CD4-positive, alpha-beta T cell (primary cell): ENCODE data around the gene NXPE1. TPM values are rescaled to one million over a fixed set of nuclear protein-coding genes. Genes with fewer than 3 reads are reported as not detected.

Experiments
- ATAC-seq: fragments of 200-7000 bp; cut with Tn5 transposase; one replicate; pipeline ENCODE4 v1.10.0; 2022; ENCODE audit warnings: mild to moderate bottlenecking; ENCODE audit not compliant: poor library complexity
- CTCF ChIA-PET: fragments of 350-600 bp; sonication (Branson Sonifier 250); formaldehyde crosslinking; loops from one replicate; lab custom pipeline; 2021; ENCODE audit warnings: antibody characterized with exemption, inconsistent platforms; lab: Charles Lee
- POLR2A ChIA-PET: fragments of 350-600 bp; sonication (Branson Sonifier 250); formaldehyde crosslinking; loops from one replicate; lab custom pipeline; 2021; ENCODE audit warnings: antibody characterized with exemption, inconsistent platforms; lab: Charles Lee
- DNase-seq, 14 experiments: peaks; one replicate each; pipeline ENCODE4 v3.0.0-alpha.2; 2013 to 2020; ENCODE audit warnings: mixed read lengths in 2 of 14
- H3K27ac ChIP-seq, 2 donors: one replicate each; pipeline versions ENCODE4 v1.5.1 to v1.7.0; 2013; ENCODE audit warnings: low read length in 2 of 2, low read depth in 1 of 2, mild to moderate bottlenecking in 1 of 2
- H3K27me3 ChIP-seq, 2 experiments: 1 replicate in 1 of 2; 2 replicates in 1 of 2; pipeline versions ENCODE4 v1.6.1 to v1.7.0; 2013; ENCODE audit warnings: low read length in 2 of 2, control low read depth in 1 of 2, mild to moderate bottlenecking in 1 of 2, moderate library complexity in 1 of 2; ENCODE audit not compliant: insufficient read depth in 2 of 2, control insufficient read depth in 1 of 2
- H3K36me3 ChIP-seq: one replicate; pipeline ENCODE4 v1.6.1; 2013; ENCODE audit warnings: low read length, control low read depth; ENCODE audit not compliant: insufficient read depth
- H3K4me1 ChIP-seq: one replicate; pipeline ENCODE4 v1.6.1; 2013; ENCODE audit warnings: low read length, control low read depth; ENCODE audit not compliant: insufficient read depth
- H3K4me3 ChIP-seq: one replicate; pipeline ENCODE4 v1.5.1; 2013; ENCODE audit warnings: mild to moderate bottlenecking, low read length, moderate library complexity
- H3K9me3 ChIP-seq, 2 experiments: 1 replicate in 1 of 2; 2 replicates in 1 of 2; pipeline versions ENCODE4 v1.6.1 to v1.7.0; 2013; ENCODE audit warnings: low read length in 2 of 2, mild to moderate bottlenecking in 2 of 2, control low read depth in 1 of 2, moderate library complexity in 1 of 2; ENCODE audit not compliant: control insufficient read depth in 1 of 2, insufficient read depth in 1 of 2
- H3K27ac Mint-ChIP-seq: one replicate; pipeline ENCODE4 v1.8.0; 2020; ENCODE audit warnings: mixed read lengths
- H3K27me3 Mint-ChIP-seq: one replicate; pipeline ENCODE4 v1.8.0; 2021; ENCODE audit warnings: mixed read lengths
- H3K36me3 Mint-ChIP-seq: one replicate; pipeline ENCODE4 v1.8.0; 2021; ENCODE audit warnings: low read depth, mixed read lengths
- H3K4me1 Mint-ChIP-seq: one replicate; pipeline ENCODE4 v1.8.0; 2021; ENCODE audit warnings: low read depth, mixed read lengths
- H3K4me3 Mint-ChIP-seq: one replicate; pipeline ENCODE4 v1.8.0; 2020; ENCODE audit warnings: mild to moderate bottlenecking, mixed read lengths
- H3K9me3 Mint-ChIP-seq: one replicate; pipeline ENCODE4 v1.8.0; 2020; ENCODE audit warnings: mixed read lengths
- CTCF ChIP-seq: fragments of 200-600 bp; IDR thresholded peaks from one replicate; pipeline ENCODE4 v1.8.0; 2022; ENCODE audit warnings: antibody characterized with exemption, mild to moderate bottlenecking
- intact Hi-C, 2 experiments: fragments of 100-400 bp; cut with DNase I in 1 of 2; cut with micrococcal nuclease in 1 of 2; formaldehyde crosslinking; loops; one replicate each; pipeline versions ENCODE4 v1.15.1 to v1.9.0; 2023 to 2025; cut with DNase I, micrococcal nuclease
- total RNA-seq, 174 experiments: library from RNA in 2 of 174; stranded (reverse) in 2 of 174; gene quantifications; one replicate each; pipeline ENCODE4 v1.2.3 and lab custom pipeline; 2021 to 2026

The NXPE1 gene
- total RNA-seq, 2 experiments from 2014 or later, result not detected

- no peak for DNase-seq
- H3K27ac Mint-ChIP-seq, result no peak overlapping the region
- Histone ChIP-seq H3K27ac (no peak overlapping the region), H3K4me3 (no peak overlapping the region), H3K27me3 (peaks cover 0 to 7% of the 10 kb centered on the region in 2 experiments), H3K4me1 (no peaks in the 10 kb centered on the region), H3K9me3 (no peaks in the 10 kb centered on the region), H3K36me3 (no peaks in the 10 kb centered on the region)
- ChIA-PET CTCF (no interaction called here), POLR2A (no interaction called here)
- ATAC-seq, result no peak
- intact Hi-C loops, result no loop called here
- no peaks in the 10 kb centered on the region for H3K4me1 Mint-ChIP-seq
- H3K9me3 Mint-ChIP-seq, result peaks cover 12% of the 10 kb centered on the region
- TF ChIP-seq CTCF, result no peak
- no peaks in the 10 kb centered on the region for H3K36me3 Mint-ChIP-seq
- H3K4me3 Mint-ChIP-seq, result no peak overlapping the region
- H3K27me3 Mint-ChIP-seq, result peaks cover 8% of the 10 kb centered on the region
Measured at GRCh38 chr11:114571712-114572111, 12.0 kb upstream of the NXPE1 start.

GRCh38 chr11:114569801-114570200 lies 10.1 kb upstream of the NXPE1 start:
- Histone ChIP-seq H3K27me3 (peaks cover 0 to 7% of the 10 kb centered on the region in 2 experiments), H3K4me3 (no peak overlapping the region), H3K9me3 (no peaks in the 10 kb centered on the region), H3K4me1 (no peaks in the 10 kb centered on the region), H3K27ac (no peak overlapping the region), H3K36me3 (no peaks in the 10 kb centered on the region)
- intact Hi-C loops, result no loop called here
- ChIA-PET CTCF (no interaction called here), POLR2A (no interaction called here)
- TF ChIP-seq CTCF, result no peak
- Mint-ChIP-seq H3K4me3 (no peak overlapping the region), H3K36me3 (no peaks in the 10 kb centered on the region), H3K4me1 (no peaks in the 10 kb centered on the region), H3K27ac (no peak overlapping the region), H3K9me3 (peaks cover 9% of the 10 kb centered on the region), H3K27me3 (peaks cover 8% of the 10 kb centered on the region)
- ATAC-seq (no peak), DNase-seq (no peak)

GRCh38 chr11:114566276-114566675 lies 6.6 kb upstream of the NXPE1 start:
- ChIA-PET CTCF (no interaction called here), POLR2A (no interaction called here)
- H3K9me3 Mint-ChIP-seq, result no peaks in the 10 kb centered on the region
- no peaks in the 10 kb centered on the region for H3K4me1 Mint-ChIP-seq
- no peak overlapping the region for H3K27ac Mint-ChIP-seq
- DNase-seq, result no peak
- H3K27ac ChIP-seq, result no peak overlapping the region
- no peak for ATAC-seq
- H3K36me3 Mint-ChIP-seq, result no peaks in the 10 kb centered on the region
- H3K4me3 ChIP-seq, result no peak overlapping the region
- peaks cover 11% of the 10 kb centered on the region for H3K27me3 Mint-ChIP-seq
- H3K4me3 Mint-ChIP-seq, result no peak overlapping the region
- TF ChIP-seq CTCF, result no peak
- no peaks in the 10 kb centered on the region for H3K9me3 ChIP-seq
- H3K27me3 ChIP-seq, result peaks cover 0 to 4% of the 10 kb centered on the region in 2 experiments
- no peaks in the 10 kb centered on the region for H3K36me3 ChIP-seq
- H3K4me1 ChIP-seq, result no peaks in the 10 kb centered on the region
- intact Hi-C loops, result no loop called here
